WERI-Rb-1 (cell line): ENCODE data around the gene C14orf180.

Source experiments
- DNase-seq: peaks from one replicate; pipeline ENCODE4 v3.0.0-alpha.2; 2020
- H3K27ac ChIP-seq: fragments of 250-450 bp; sonication (Bioruptor Pico); 2 replicates; pipeline ENCODE4 v1.5.1; 2020; ENCODE audit warnings: mild to moderate bottlenecking, moderate library complexity
- H3K27me3 ChIP-seq: fragments of 250-450 bp; sonication (Bioruptor Pico); 2 replicates; pipeline ENCODE4 v1.5.1; 2021; ENCODE audit warnings: mild to moderate bottlenecking, low read depth, moderate library complexity; ENCODE audit not compliant: insufficient read depth, severe bottlenecking
- H3K36me3 ChIP-seq: fragments of 250-450 bp; sonication (Bioruptor Pico); 2 replicates; pipeline ENCODE4 v1.5.1; 2020; ENCODE audit warnings: mild to moderate bottlenecking, moderate library complexity
- H3K4me3 ChIP-seq: 2 replicates; pipeline ENCODE4 v1.5.1; 2011; ENCODE audit warnings: low read depth, mild to moderate bottlenecking, control low read depth, low read length
- H3K9me3 ChIP-seq: fragments of 250-450 bp; sonication (Bioruptor Pico); 2 replicates; pipeline ENCODE4 v1.5.1; 2021; ENCODE audit warnings: mild to moderate bottlenecking, moderate library complexity; ENCODE audit not compliant: severe bottlenecking
- CTCF ChIP-seq: IDR thresholded peaks from 2 replicates; pipeline ENCODE4 v1.5.1; 2011; ENCODE audit warnings: low read depth, mild to moderate bottlenecking, control low read depth, inconsistent platforms, low read length

The C14orf180 gene

GRCh38 chr14:104580961-104581360, 1.4 kb downstream of the C14orf180 start:
- no peak overlapping the region for H3K4me3 ChIP-seq
- H3K27me3 ChIP-seq = no peaks in the 10 kb centered on the region
- H3K9me3 ChIP-seq = no peaks in the 10 kb centered on the region
- no peak for DNase-seq
- H3K27ac ChIP-seq = no peak overlapping the region
- no peaks in the 10 kb centered on the region for H3K36me3 ChIP-seq
- no peak for TF ChIP-seq CTCF

- no peak for DNase-seq
- no peak overlapping the region for H3K4me3 ChIP-seq
- H3K27me3 ChIP-seq = no peaks in the 10 kb centered on the region
Measured at GRCh38 chr14:104581521-104581920, 2.0 kb downstream of the C14orf180 start.

GRCh38 chr14:104582005-104582404, 2.4 kb downstream of the C14orf180 start:
- Histone ChIP-seq H3K9me3 (no peaks in the 10 kb centered on the region), H3K27ac (peak overlapping the region; percentile 39), H3K4me3 (no peak overlapping the region), H3K27me3 (no peaks in the 10 kb centered on the region), H3K36me3 (no peaks in the 10 kb centered on the region)
- DNase-seq = no peak
- TF ChIP-seq CTCF = no peak

More at GRCh38 chr14:104581521-104581920, 2.0 kb downstream of the C14orf180 start:
- Histone ChIP-seq H3K9me3 (no peaks in the 10 kb centered on the region), H3K36me3 (no peaks in the 10 kb centered on the region), H3K27ac (no peak overlapping the region)
- TF ChIP-seq CTCF = no peak

GRCh38 chr14:104582662-104583061, 3.1 kb downstream of the C14orf180 start:
- Histone ChIP-seq H3K27ac (peak overlapping the region; percentile 39), H3K4me3 (no peak overlapping the region), H3K27me3 (no peaks in the 10 kb centered on the region), H3K36me3 (no peaks in the 10 kb centered on the region), H3K9me3 (no peaks in the 10 kb centered on the region)
- peak; percentile 79 for DNase-seq
- TF ChIP-seq CTCF = no peak

- Histone ChIP-seq H3K9me3 (no peaks in the 10 kb centered on the region), H3K36me3 (no peaks in the 10 kb centered on the region), H3K27ac (no peak overlapping the region), H3K4me3 (no peak overlapping the region), H3K27me3 (no peaks in the 10 kb centered on the region)
- no peak for DNase-seq
- TF ChIP-seq CTCF = no peak
Measured at GRCh38 chr14:104583424-104584306, 4.1 kb downstream of the C14orf180 start.
